OCI-LY3 (cell line): ENCODE measurements around the gene RGMA.

Experiments
- H2AFZ ChIP-seq: fragments of 200-600, 300-600 bp; shearing (Covaris generic); 2 replicates; pipeline ENCODE4 v1.6.0; 2014; ENCODE audit warnings: antibody characterized with exemption, low read depth, low read length
- H3K27ac ChIP-seq: fragments of 200-600, 300-600 bp; sonication (generic); 2 replicates; pipeline ENCODE4 v1.5.1; 2014; ENCODE audit warnings: mild to moderate bottlenecking, low read length, moderate library complexity, mixed read lengths
- H3K27me3 ChIP-seq: fragments of 200-600, 300-600 bp; sonication (generic); 2 replicates; pipeline ENCODE4 v1.6.1; 2014; ENCODE audit warnings: low read depth, low read length, mixed read lengths
- H3K36me3 ChIP-seq: fragments of 200-600, 300-600 bp; sonication (generic); replicated peaks from 2 replicates; pipeline ENCODE3; 2014; ENCODE audit warnings: low read depth, low read length, mixed read lengths
- H3K4me1 ChIP-seq: fragments of 300-600, 200-600 bp; sonication (generic); 2 replicates; pipeline ENCODE4 v1.6.1; 2014; ENCODE audit warnings: low read length, mixed read lengths
- H3K4me2 ChIP-seq: fragments of 200-600, 300-600 bp; sonication (generic); 2 replicates; pipeline ENCODE4 v1.6.1; 2014; ENCODE audit warnings: low read length, mixed read lengths
- H3K4me3 ChIP-seq: fragments of 300-600, 200-600 bp; sonication (generic); 2 replicates; pipeline ENCODE4 v1.5.1; 2014; ENCODE audit warnings: antibody characterized with exemption, mild to moderate bottlenecking, low read length, moderate library complexity
- H3K79me2 ChIP-seq: fragments of 300-600, 200-600 bp; shearing (Covaris generic); 2 replicates; pipeline ENCODE4 v1.6.1; 2014; ENCODE audit warnings: mild to moderate bottlenecking, low read length, mixed read lengths
- H3K9ac ChIP-seq: fragments of 300-600, 200-600 bp; shearing (Covaris generic); 2 replicates; pipeline ENCODE4 v1.6.0; 2014; ENCODE audit warnings: mild to moderate bottlenecking, low read length, moderate library complexity
- H3K9me3 ChIP-seq: fragments of 200-600, 300-600 bp; shearing (Covaris generic); 2 replicates; pipeline ENCODE4 v1.6.1; 2014; ENCODE audit warnings: low read length, mixed read lengths; ENCODE audit not compliant: insufficient read depth
- H4K20me1 ChIP-seq: fragments of 200-600, 300-600 bp; sonication (generic); 2 replicates; pipeline ENCODE4 v1.6.1; 2016; ENCODE audit warnings: low read length, mixed read lengths; ENCODE audit not compliant: insufficient read depth
- CTCF ChIP-seq: fragments of 200-600, 300-600 bp; sonication (generic); IDR thresholded peaks from 2 replicates; pipeline ENCODE4 v1.5.1; 2014; ENCODE audit warnings: antibody characterized with exemption, low read length, low read depth
- EZH2phosphoT487 ChIP-seq: fragments of 200-600 bp; shearing (Covaris generic); IDR thresholded peaks from 2 replicates; pipeline ENCODE4 v1.6.1; 2018; ENCODE audit warnings: antibody characterized with exemption, mixed run types, low read depth

The RGMA gene

GRCh38 chr15:93025625-93025982 lies 63.4 kb downstream of the RGMA start:
- TF ChIP-seq CTCF (no peak), EZH2phosphoT487 (no peak)
- Histone ChIP-seq H3K27ac (no peak overlapping the region), H3K36me3 (peaks cover 78% of the 10 kb centered on the region)

GRCh38 chr15:93024716-93025624 lies 64.0 kb downstream of the RGMA start:
- H3K27ac ChIP-seq = no peak overlapping the region
- no peaks in the 10 kb centered on the region for H3K27me3 ChIP-seq
- peaks cover 27% of the 10 kb centered on the region for H3K79me2 ChIP-seq
- peaks cover 78% of the 10 kb centered on the region for H4K20me1 ChIP-seq
- no peak overlapping the region for H2AFZ ChIP-seq
- no peaks in the 10 kb centered on the region for H3K9me3 ChIP-seq
- TF ChIP-seq CTCF (no peak), EZH2phosphoT487 (no peak)
- no peaks in the 10 kb centered on the region for H3K4me1 ChIP-seq
- H3K9ac ChIP-seq = no peak overlapping the region
- no peak overlapping the region for H3K4me2 ChIP-seq
- H3K36me3 ChIP-seq = peaks cover 84% of the 10 kb centered on the region
- no peak overlapping the region for H3K4me3 ChIP-seq

More at GRCh38 chr15:93025625-93025982, 63.4 kb downstream of the RGMA start:
- no peaks in the 10 kb centered on the region for H3K4me1 ChIP-seq
- no peak overlapping the region for H2AFZ ChIP-seq
- H4K20me1 ChIP-seq = peaks cover 75% of the 10 kb centered on the region
- no peaks in the 10 kb centered on the region for H3K27me3 ChIP-seq
- no peaks in the 10 kb centered on the region for H3K9me3 ChIP-seq
- peaks cover 21% of the 10 kb centered on the region; the same call in 1 of the 2 replicates for H3K79me2 ChIP-seq
- H3K4me3 ChIP-seq = no peak overlapping the region
- H3K4me2 ChIP-seq = no peak overlapping the region
- H3K9ac ChIP-seq = no peak overlapping the region

GRCh38 chr15:93024293-93024692 lies 64.7 kb downstream of the RGMA start:
- TF ChIP-seq CTCF = no peak
- no peak for TF ChIP-seq EZH2phosphoT487
- Histone ChIP-seq H3K4me3 (no peak overlapping the region), H3K4me1 (no peaks in the 10 kb centered on the region), H3K27ac (no peak overlapping the region), H4K20me1 (peaks cover 75% of the 10 kb centered on the region), H3K4me2 (no peak overlapping the region), H3K79me2 (peaks cover 27% of the 10 kb centered on the region), H2AFZ (no peak overlapping the region), H3K27me3 (no peaks in the 10 kb centered on the region), H3K9me3 (no peaks in the 10 kb centered on the region), H3K36me3 (peaks cover 89% of the 10 kb centered on the region), H3K9ac (no peak overlapping the region)

- Histone ChIP-seq H3K9me3 (no peaks in the 10 kb centered on the region), H3K4me2 (no peak overlapping the region), H3K4me1 (no peaks in the 10 kb centered on the region), H3K4me3 (no peak overlapping the region), H3K27me3 (no peaks in the 10 kb centered on the region), H3K36me3 (peaks cover 91% of the 10 kb centered on the region), H3K79me2 (peaks cover 27% of the 10 kb centered on the region), H4K20me1 (peaks cover 50% of the 10 kb centered on the region), H3K27ac (no peak overlapping the region), H2AFZ (no peak overlapping the region), H3K9ac (no peak overlapping the region)
- TF ChIP-seq EZH2phosphoT487 (no peak), CTCF (no peak)
Observed at GRCh38 chr15:93020976-93021772, 67.8 kb downstream of the RGMA start.
